ENCODE data around the gene CYTH3. TPM values are rescaled to one million over a fixed set of nuclear protein-coding genes. Genes with fewer than 3 reads are reported as not detected.

The CYTH3 gene
- total RNA-seq, 1 experiment from 2014 or later, result 16.7 TPM

DNA sequence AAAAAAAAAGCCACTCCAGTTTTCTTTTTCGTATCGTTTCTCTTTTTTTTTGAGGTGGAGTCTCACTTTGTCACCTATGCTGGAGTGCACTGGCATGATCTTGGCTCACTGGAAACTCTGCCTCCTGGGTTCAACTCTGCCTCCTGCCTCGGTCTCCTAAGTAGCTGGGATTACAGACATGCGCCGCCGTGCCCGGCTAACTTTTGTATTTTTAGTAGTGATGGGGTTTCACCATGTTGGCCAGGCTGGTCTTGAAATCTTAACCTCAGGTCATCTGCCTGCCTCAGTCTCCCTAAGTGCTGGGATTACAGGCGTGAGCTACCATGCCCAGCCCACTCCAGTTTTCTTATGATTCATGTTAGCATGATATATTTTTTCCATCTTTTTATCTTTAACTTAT is 148.6 kb downstream of the CYTH3 start:
- Histone ChIP-seq H3K36me3 (ENCODE audit: control insufficient read depth in 1 of 2, insufficient read depth in 2 of 2, low read length in 2 of 2) (peaks cover 10 to 37% of the 10 kb centered on the region in 2 experiments), H3K27me3 (ENCODE audit: insufficient read depth, low read length) (no peaks in the 10 kb centered on the region), H3K79me2 (ENCODE audit: insufficient read depth, low read length) (peaks cover 54% of the 10 kb centered on the region), H4K20me1 (ENCODE audit: insufficient read depth) (no peaks in the 10 kb centered on the region), H3K9me2 (ENCODE audit: insufficient read depth) (no peaks in the 10 kb centered on the region), H3K27ac (ENCODE audit: low read depth, low read length) (no peak overlapping the region), H3K4me1 (ENCODE audit: control insufficient read depth in 1 of 2, insufficient read depth in 2 of 2, low read length in 2 of 2) (no peaks in the 10 kb centered on the region), H3K9ac (ENCODE audit: low read length) (no peak overlapping the region), H3K9me3 (ENCODE audit: control insufficient read depth in 1 of 2, insufficient read depth in 1 of 2, low read depth in 1 of 2, low read length in 2 of 2) (no peaks in the 10 kb centered on the region; a peak in 1 of 4 replicates), H3K4me2 (ENCODE audit: low read length) (no peak overlapping the region), H2AFZ (ENCODE audit: low read depth, low read length, poor library complexity, severe bottlenecking) (no peak overlapping the region), H3K4me3 (replicated peaks in 1 of 2; ENCODE audit: low read depth in 1 of 2, low read length in 2 of 2) (no peak overlapping the region)
- BruUV-seq (replicated peaks), result no TSS peak
- TF ChIP-seq CEBPB (IDR thresholded peaks at IDR 0.05; ENCODE audit: low read depth) (no peak), SP1 (IDR thresholded peaks at IDR 0.05; ENCODE audit: low read depth) (no peak), EZH2 (IDR thresholded peaks at IDR 0.05) (no peak), EGR1 (IDR thresholded peaks at IDR 0.05; ENCODE audit: low read depth) (no peak), TCF7L2 (IDR thresholded peaks at IDR 0.05; ENCODE audit: borderline replicate concordance, extremely low read depth, insufficient read depth, insufficient read length) (no peak), YY1 (IDR thresholded peaks at IDR 0.05; ENCODE audit: extremely low read depth, insufficient replicate concordance, low read depth, low read length) (no peak), RAD21 (IDR thresholded peaks at IDR 0.05; ENCODE audit: low read depth) (no peak)
- TF ChIP-seq, protein P1, sequence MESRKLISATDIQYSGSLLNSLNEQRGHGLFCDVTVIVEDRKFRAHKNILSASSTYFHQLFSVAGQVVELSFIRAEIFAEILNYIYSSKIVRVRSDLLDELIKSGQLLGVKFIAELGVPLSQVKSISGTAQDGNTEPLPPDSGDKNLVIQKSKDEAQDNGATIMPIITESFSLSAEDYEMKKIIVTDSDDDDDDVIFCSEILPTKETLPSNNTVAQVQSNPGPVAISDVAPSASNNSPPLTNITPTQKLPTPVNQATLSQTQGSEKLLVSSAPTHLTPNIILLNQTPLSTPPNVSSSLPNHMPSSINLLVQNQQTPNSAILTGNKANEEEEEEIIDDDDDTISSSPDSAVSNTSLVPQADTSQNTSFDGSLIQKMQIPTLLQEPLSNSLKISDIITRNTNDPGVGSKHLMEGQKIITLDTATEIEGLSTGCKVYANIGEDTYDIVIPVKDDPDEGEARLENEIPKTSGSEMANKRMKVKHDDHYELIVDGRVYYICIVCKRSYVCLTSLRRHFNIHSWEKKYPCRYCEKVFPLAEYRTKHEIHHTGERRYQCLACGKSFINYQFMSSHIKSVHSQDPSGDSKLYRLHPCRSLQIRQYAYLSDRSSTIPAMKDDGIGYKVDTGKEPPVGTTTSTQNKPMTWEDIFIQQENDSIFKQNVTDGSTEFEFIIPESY (IDR thresholded peaks at IDR 0.05; ENCODE audit: extremely low read depth, insufficient replicate concordance, low read length), result no peak
- POLR2A ChIA-PET, result interaction anchor here (1.6 kb wide), 1 partner anchor 11 kb away, joined by 3 read pairs; no protein-coding TSS in a partner anchor
- intact Hi-C loops (cut with micrococcal nuclease), result no loop called here
- ATAC-seq (no peak), DNase-seq (ENCODE audit: low read depth, low spot score) (no peak)
- RAD21 ChIA-PET (ENCODE audit: low non-redundant PET in 1 of 2, low total read pairs in 2 of 2, uncharacterized antibody in 2 of 2, unreplicated experiment in 2 of 2), result no interaction called here
- CTCF ChIA-PET, result no interaction called here

DNA sequence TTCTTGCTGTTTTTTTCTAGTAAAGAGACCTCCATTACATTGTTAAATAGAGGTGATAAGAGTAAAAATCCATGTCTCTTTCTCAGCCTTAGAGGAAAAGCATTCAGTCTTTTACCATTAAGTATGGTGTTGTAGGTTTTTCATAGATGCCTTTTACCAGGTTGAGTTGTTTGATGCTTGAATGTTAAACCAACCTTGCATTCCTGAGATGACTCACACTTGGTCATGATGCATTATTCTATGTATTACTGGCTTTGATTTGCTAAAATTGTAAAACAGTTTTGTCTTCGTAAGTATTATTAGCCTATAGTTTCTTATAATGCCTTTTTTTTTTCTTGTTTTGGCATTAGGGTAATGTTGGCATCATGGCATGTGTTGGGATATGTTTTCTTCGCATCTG is 151.3 kb downstream of the CYTH3 start:
- no peaks in the 10 kb centered on the region for H3K4me1 ChIP-seq (ENCODE audit: control insufficient read depth in 1 of 2, insufficient read depth in 2 of 2, low read length in 2 of 2)
- no peak overlapping the region for H3K9ac ChIP-seq (ENCODE audit: low read length)
- no peaks in the 10 kb centered on the region for H4K20me1 ChIP-seq (ENCODE audit: insufficient read depth)
- no peak overlapping the region for H3K27ac ChIP-seq (ENCODE audit: low read depth, low read length)
- H3K9me3 ChIP-seq (ENCODE audit: control insufficient read depth in 1 of 2, insufficient read depth in 1 of 2, low read depth in 1 of 2, low read length in 2 of 2), result no peaks in the 10 kb centered on the region; a peak in 1 of 4 replicates
- H3K4me2 ChIP-seq (ENCODE audit: low read length), result no peak overlapping the region
- H3K36me3 ChIP-seq (ENCODE audit: control insufficient read depth in 1 of 2, insufficient read depth in 2 of 2, low read length in 2 of 2), result peaks cover 18 to 45% of the 10 kb centered on the region in 2 experiments
- TF ChIP-seq SRF (IDR thresholded peaks at IDR 0.05; ENCODE audit: low read depth), result no peak
- no peak for TF ChIP-seq ELF1 (IDR thresholded peaks at IDR 0.05; ENCODE audit: borderline replicate concordance, low read depth)
- TF ChIP-seq, protein P2, sequence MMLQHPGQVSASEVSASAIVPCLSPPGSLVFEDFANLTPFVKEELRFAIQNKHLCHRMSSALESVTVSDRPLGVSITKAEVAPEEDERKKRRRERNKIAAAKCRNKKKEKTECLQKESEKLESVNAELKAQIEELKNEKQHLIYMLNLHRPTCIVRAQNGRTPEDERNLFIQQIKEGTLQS (IDR thresholded peaks at IDR 0.05), result no peak
- RAD21 ChIA-PET (ENCODE audit: low non-redundant PET in 1 of 2, low total read pairs in 2 of 2, uncharacterized antibody in 2 of 2, unreplicated experiment in 2 of 2), result no interaction called here
- no peak for ATAC-seq
- H2AFZ ChIP-seq (ENCODE audit: low read depth, low read length, poor library complexity, severe bottlenecking), result no peak overlapping the region
- no peak for DNase-seq (ENCODE audit: low read depth, low spot score)
- H3K4me3 ChIP-seq (replicated peaks in 1 of 2; ENCODE audit: low read depth in 1 of 2, low read length in 2 of 2), result no peak overlapping the region
- BruUV-seq (replicated peaks), result no TSS peak
- H3K9me2 ChIP-seq (ENCODE audit: insufficient read depth), result no peaks in the 10 kb centered on the region
- H3K79me2 ChIP-seq (ENCODE audit: insufficient read depth, low read length), result peaks cover 47% of the 10 kb centered on the region
- H3K27me3 ChIP-seq (ENCODE audit: insufficient read depth, low read length), result no peaks in the 10 kb centered on the region
- CTCF ChIA-PET, result no interaction called here
- intact Hi-C loops (cut with micrococcal nuclease), result no loop called here
- POLR2A ChIA-PET, result no interaction called here
